K562 (cell line): ENCODE data around the gene ATXN1L. TPM values are rescaled to one million over a fixed set of nuclear protein-coding genes. Genes with fewer than 3 reads are reported as not detected.

ENCODE experiments used
- CREM ChIP-seq: IDR thresholded peaks from 2 replicates; pipeline ENCODE4 v1.6.1; 2014; ENCODE audit warnings: antibody characterized with exemption, low read depth
- HDAC1 ChIP-seq, 2 experiments: fragments of 450-650 bp; IDR thresholded peaks; 2 replicates each; pipeline ENCODE4 v1.6.1; 2016 to 2017; ENCODE audit warnings: inconsistent platforms in 1 of 2, mild to moderate bottlenecking in 1 of 2, moderate library complexity in 1 of 2
- MNT ChIP-seq, 2 experiments: fragments of 450-650 bp; conservative IDR thresholded peaks; 2 replicates each; pipeline ENCODE4 v1.6.1; 2017; ENCODE audit warnings: mild to moderate bottlenecking in 2 of 2, moderate library complexity in 2 of 2
- POLR2B ChIP-seq: fragments of 450-650 bp; IDR thresholded peaks from 2 replicates; pipeline ENCODE4 v1.6.1; 2018; ENCODE audit warnings: low read depth; ENCODE audit not compliant: partially characterized antibody
- PTTG1 ChIP-seq: fragments of 450-650 bp; IDR thresholded peaks from 2 replicates; pipeline ENCODE4 v1.6.1; 2016; ENCODE audit warnings: low read depth, mild to moderate bottlenecking, missing genetic modification characterization, missing compliant biosample characterization
- RBM22 ChIP-seq: fragments of 200-400 bp; formaldehyde crosslinking; IDR thresholded peaks from 2 replicates; pipeline ENCODE4 v1.6.1; 2018; ENCODE audit warnings: low read length, low read depth; ENCODE audit not compliant: poor library complexity, severe bottlenecking
- REST ChIP-seq, 2 experiments: fragments of 450-650 bp; formaldehyde crosslinking in 1 of 2; IDR thresholded peaks; 2 replicates each; pipeline versions ENCODE4 v1.4.0 to v1.6.1; 2014 to 2020; ENCODE audit warnings: mild to moderate bottlenecking in 2 of 2, borderline replicate concordance in 1 of 2, low read depth in 1 of 2
- SP1 ChIP-seq: sonication (generic); formaldehyde crosslinking; IDR thresholded peaks from 2 replicates; pipeline ENCODE4 v1.8.1; 2022; ENCODE audit warnings: mild to moderate bottlenecking, missing genetic modification reagents
- STAT5B ChIP-seq: fragments of 250-450 bp; sonication (Bioruptor Pico); IDR thresholded peaks from 2 replicates; pipeline ENCODE4 v1.8.0; 2021; ENCODE audit warnings: mild to moderate bottlenecking, inconsistent platforms
- TAF7 ChIP-seq: fragments of 450-650 bp; IDR thresholded peaks from 2 replicates; pipeline ENCODE4 v1.6.1; 2016; ENCODE audit warnings: missing genetic modification characterization, missing compliant biosample characterization
- TOE1 ChIP-seq, 2 experiments: fragments of 450-650 bp in 1 of 2; sonication (generic) in 1 of 2; formaldehyde crosslinking in 1 of 2; IDR thresholded peaks; 2 replicates each; pipeline versions ENCODE4 v1.7.1 to v1.8.0; 2016 to 2022; ENCODE audit warnings: borderline replicate concordance in 2 of 2, mild to moderate bottlenecking in 2 of 2, antibody characterized with exemption in 1 of 2, inconsistent platforms in 1 of 2, low read depth in 1 of 2, missing genetic modification reagents in 1 of 2, moderate library complexity in 1 of 2
- ZEB2 ChIP-seq: fragments of 450-650 bp; IDR thresholded peaks from 2 replicates; pipeline ENCODE4 v1.6.1; 2016
- ZNF253 ChIP-seq: fragments of 250-450 bp; sonication (Bioruptor Pico); conservative IDR thresholded peaks from 2 replicates; pipeline ENCODE4 v1.6.1; 2021; ENCODE audit warnings: mild to moderate bottlenecking
- ZNF280A ChIP-seq: fragments of 450-650 bp; IDR thresholded peaks from 2 replicates; pipeline ENCODE4 v1.6.1; 2018; ENCODE audit warnings: mild to moderate bottlenecking, low read depth; ENCODE audit not compliant: partially characterized antibody
- ZNF41 ChIP-seq: fragments of 250-450 bp; sonication (Bioruptor Pico); conservative IDR thresholded peaks from 2 replicates; pipeline ENCODE4 v1.4.0; 2020; ENCODE audit warnings: mild to moderate bottlenecking
- polyA plus RNA-seq, 8 experiments: library from polyadenylated mRNA; depleted of rRNA in 4 of 8; stranded (reverse) in 5 of 8; unstranded in 3 of 8; fragments of >200 nt; fragmentation: Nextera tagmentation in 2 of 8; fragmentation: Illumina TruSeq in 1 of 8; extraction: Ambion mirVana in 2 of 8; extraction: Trizol in 1 of 8; gene quantifications; 2 replicates each; pipeline versions ENCODE4 v1.2.1 to v1.2.3, GENCODE V29; 2011 to 2014; ENCODE audit warnings: inconsistent platforms in 1 of 8, missing spikeins in 1 of 8
- total RNA-seq, 7 experiments: library from RNA; depleted of rRNA in 6 of 7; stranded (reverse); fragments of >200 nt in 6 of 7; fragmentation: Illumina TruSeq in 2 of 7; extraction: Trizol in 2 of 7; gene quantifications; 2 replicates each; pipeline versions ENCODE4 v1.2.1 to v1.2.3, GENCODE V29; 2011 to 2021; ENCODE audit warnings: low replicate concordance in 1 of 7

The ATXN1L gene
- total and polyA plus RNA-seq, 9 of the 15 experiments (the other 6 are each of a cell fraction or from before 2014, with no cell fraction given): 1.4 to 11.3 (median 9.3) TPM

GRCh38 chr16:71883849-71884638, 38.3 kb downstream of the ATXN1L start, which contains the start of gene ZNF821 (continued):
- TF ChIP-seq REST (IDR thresholded peaks at IDR 0.05; ENCODE audit: borderline replicate concordance) (peak; percentile 48; the same call in 1 of the 2 replicates), REST (CRISPR knock-in tag; IDR thresholded peaks at IDR 0.05; ENCODE audit: low read depth) (peak; percentile 68; the same call in 1 of the 2 replicates), ZNF280A (no peak), ZNF253 (CRISPR knock-in tag) (no peak), ZEB2 (no peak), MNT (conservative IDR thresholded peaks at IDR 0.05) (peak; percentile 33 to 66; a peak in 2 of 4 replicates), TOE1 (IDR thresholded peaks at IDR 0.05; ENCODE audit: borderline replicate concordance) (peak; percentile 22; the same call in 1 of the 2 replicates), TOE1 (CRISPR knock-in tag; IDR thresholded peaks at IDR 0.05; ENCODE audit: borderline replicate concordance, low read depth) (no peak), SP1 (CRISPR knock-in tag) (peak; percentile 32; the same call in 1 of the 2 replicates), TAF7 (tag) (peak; percentile 29; the same call in 1 of the 2 replicates), ZNF41 (0 out of 2 replicates have a peak, but pooled peaks have one; percentile 57), POLR2B (peak; percentile 34), CREM (0 out of 2 replicates have a peak, but pooled peaks have one; percentile 11), PTTG1 (tag) (no peak), STAT5B (CRISPR knock-in tag) (no peak), RBM22 (peak; percentile 10), HDAC1 (IDR thresholded peaks at IDR 0.05) (peak in 1 of 2 experiments; percentile 85; a peak in 2 of 4 replicates)
